Subcutaneous abdominal adipose tissue (tissue), 5 donors: ENCODE results near the gene APOC1.
"Not testable (repeated sequence)": the region's sequence is repeated elsewhere in the genome, so short reads cannot be mapped to it uniquely, and the experiment has no call there.

ENCODE experiments used
- H3K27ac ChIP-seq: one replicate; pipeline ENCODE4 v1.7.0; 2013; ENCODE audit warnings: low read depth, mild to moderate bottlenecking, inconsistent platforms, low read length, moderate library complexity
- H3K27me3 ChIP-seq, 5 donors: one replicate each; pipeline ENCODE4 v1.7.0; 2013; ENCODE audit warnings: low read length in 5 of 5, inconsistent platforms in 1 of 5; ENCODE audit not compliant: control insufficient read depth in 5 of 5, insufficient read depth in 4 of 5
- H3K36me3 ChIP-seq, 5 donors: one replicate each; pipeline ENCODE4 v1.7.0; 2013; ENCODE audit warnings: low read length in 5 of 5; ENCODE audit not compliant: control insufficient read depth in 5 of 5, insufficient read depth in 5 of 5
- H3K4me1 ChIP-seq, 5 donors: one replicate each; pipeline ENCODE4 v1.7.0; 2013; ENCODE audit warnings: low read length in 5 of 5, mild to moderate bottlenecking in 3 of 5, moderate library complexity in 1 of 5; ENCODE audit not compliant: control insufficient read depth in 5 of 5, insufficient read depth in 5 of 5
- H3K4me3 ChIP-seq, 5 donors: one replicate each; pipeline ENCODE4 v1.7.0; 2013; ENCODE audit warnings: low read length in 5 of 5, low read depth in 1 of 5
- H3K9ac ChIP-seq, 5 donors: one replicate each; pipeline ENCODE4 v1.7.0; 2013; ENCODE audit warnings: low read length in 5 of 5, mild to moderate bottlenecking in 4 of 5, moderate library complexity in 3 of 5
- H3K9me3 ChIP-seq, 5 donors: one replicate each; pipeline ENCODE4 v1.7.0; 2013; ENCODE audit warnings: low read length in 5 of 5; ENCODE audit not compliant: control insufficient read depth in 5 of 5
- donor health status: healthy.
- donor health status: healthy.
- donor health status: healthy.
- donor health status: healthy.
- donor health status: healthy.

The APOC1 gene

GRCh38 chr19:44909775-44910174 lies 4.6 kb upstream of the APOC1 start:
- Histone ChIP-seq H3K4me1 (peaks cover 6 to 76% (median 53%) of the 10 kb centered on the region in 5 donors), H3K36me3 (peaks cover 0 to 4% (median 0%) of the 10 kb centered on the region in 5 donors), H3K27me3 (peaks cover 0 to 13% (median 7%) of the 10 kb centered on the region in 5 donors), H3K9ac (no peak overlapping the region), H3K27ac (peak overlapping the region; percentile 58), H3K9me3 (no peaks in the 10 kb centered on the region), H3K4me3 (no peak overlapping the region)

GRCh38 chr19:44911896-44912295 lies 2.5 kb upstream of the APOC1 start:
- Histone ChIP-seq H3K9ac (peak overlapping the region in 1 of 5 donors; percentile 10), H3K27ac (peak overlapping the region; percentile 72)

GRCh38 chr19:44912854-44913253 lies 1.6 kb upstream of the APOC1 start:
- H3K4me1 ChIP-seq = peaks cover 6 to 62% (median 49%) of the 10 kb centered on the region in 5 donors
- no peaks in the 10 kb centered on the region for H3K9me3 ChIP-seq
- no peak overlapping the region for H3K4me3 ChIP-seq
- peak overlapping the region; percentile 72 for H3K27ac ChIP-seq
- no peak overlapping the region for H3K9ac ChIP-seq
- peaks cover 0 to 4% (median 0%) of the 10 kb centered on the region in 5 donors for H3K36me3 ChIP-seq
- H3K27me3 ChIP-seq = no peaks in the 10 kb centered on the region

More at GRCh38 chr19:44911896-44912295, 2.5 kb upstream of the APOC1 start:
- not testable (repeated sequence) for H3K9me3 ChIP-seq, H3K27me3 ChIP-seq, H3K36me3 ChIP-seq, H3K4me3 ChIP-seq
- H3K4me1 ChIP-seq = peaks cover 6 to 71% (median 49%) of the 10 kb centered on the region in 5 donors

GRCh38 chr19:44913512-44914432 lies 636 bp upstream of the APOC1 start:
- Histone ChIP-seq H3K27ac (peak overlapping the region; percentile 44), H3K4me3 (peak overlapping the region in 2 of 5 donors; percentile 73 to 75), H3K9ac (peak overlapping the region in 2 of 5 donors; percentile 11 to 13), H3K4me1 (peaks cover 6 to 62% (median 49%) of the 10 kb centered on the region in 5 donors)
- not testable (repeated sequence) for H3K27me3 ChIP-seq, H3K36me3 ChIP-seq, H3K9me3 ChIP-seq

- Histone ChIP-seq H3K36me3 (no peaks in the 10 kb centered on the region), H3K9ac (no peak overlapping the region), H3K4me1 (peaks cover 7 to 42% (median 40%) of the 10 kb centered on the region in 5 donors), H3K4me3 (no peak overlapping the region), H3K9me3 (no peaks in the 10 kb centered on the region), H3K27me3 (no peaks in the 10 kb centered on the region), H3K27ac (peak overlapping the region; percentile 46)
Observed at GRCh38 chr19:44924243-44924725, 9.9 kb downstream of the APOC1 start.

- no peak overlapping the region for H3K4me3 ChIP-seq
- H3K4me1 ChIP-seq = peaks cover 7 to 42% (median 40%) of the 10 kb centered on the region in 5 donors
- no peaks in the 10 kb centered on the region for H3K27me3 ChIP-seq
- H3K9me3 ChIP-seq = no peaks in the 10 kb centered on the region
- H3K27ac ChIP-seq = peak overlapping the region; percentile 50
- H3K36me3 ChIP-seq = no peaks in the 10 kb centered on the region
- peak overlapping the region in 1 of 5 donors; percentile 41 for H3K9ac ChIP-seq
Observed at GRCh38 chr19:44925114-44925891, 10.9 kb downstream of the APOC1 start.

GRCh38 chr19:44926245-44927077 lies 12.1 kb downstream of the APOC1 start:
- H3K4me1 ChIP-seq = peaks cover 7 to 42% (median 40%) of the 10 kb centered on the region in 5 donors
- H3K27me3 ChIP-seq, H3K36me3 ChIP-seq, H3K9ac ChIP-seq, H3K9me3 ChIP-seq: not testable (repeated sequence)
- H3K27ac ChIP-seq = peak overlapping the region; percentile 41
- peak overlapping the region in 2 of 5 donors; percentile 6 to 26 for H3K4me3 ChIP-seq

GRCh38 chr19:44927746-44928145 lies 13.3 kb downstream of the APOC1 start:
- Histone ChIP-seq H3K4me1 (peaks cover 7 to 42% (median 40%) of the 10 kb centered on the region in 5 donors), H3K36me3 (no peaks in the 10 kb centered on the region), H3K27ac (no peak overlapping the region), H3K4me3 (no peak overlapping the region), H3K9me3 (no peaks in the 10 kb centered on the region), H3K27me3 (no peaks in the 10 kb centered on the region), H3K9ac (no peak overlapping the region)

- H3K4me1 ChIP-seq = peaks cover 5 to 29% (median 28%) of the 10 kb centered on the region in 5 donors
- H3K9ac ChIP-seq = no peak overlapping the region
- no peaks in the 10 kb centered on the region for H3K9me3 ChIP-seq
- no peak overlapping the region for H3K27ac ChIP-seq
- H3K27me3 ChIP-seq = no peaks in the 10 kb centered on the region
- H3K4me3 ChIP-seq = no peak overlapping the region
- H3K36me3 ChIP-seq = no peaks in the 10 kb centered on the region
Observed at GRCh38 chr19:44930088-44930487, 15.7 kb downstream of the APOC1 start.
